Gastrocnemius medialis (tissue), 4 donors: ENCODE data around the gene GNAQ.

ENCODE experiments used
- CTCF ChIP-seq, 5 experiments: fragments of 450-650 bp in 3 of 5; fragments of 200-600 bp in 2 of 5; sonication (generic) in 2 of 5; IDR thresholded peaks in 4 of 5; conservative IDR thresholded peaks in 1 of 5; 1 replicate in 4 of 5; 2 replicates in 1 of 5; pipeline ENCODE4 v1.5.1; 2016 to 2019; ENCODE audit warnings: antibody characterized with exemption in 5 of 5, mild to moderate bottlenecking in 3 of 5, moderate library complexity in 3 of 5
- POLR2A ChIP-seq, 2 donors: fragments of 450-650 bp; IDR thresholded peaks; one replicate each; pipeline ENCODE4 v1.6.1; 2017; ENCODE audit warnings: antibody characterized with exemption in 2 of 2, mild to moderate bottlenecking in 2 of 2, moderate library complexity in 2 of 2

- TF ChIP-seq CTCF (IDR thresholded peaks at IDR 0.05 in 4 of 5, conservative IDR thresholded peaks at IDR 0.05 in 1 of 5) (no peak), POLR2A (IDR thresholded peaks at IDR 0.05) (no peak)
Measured at GRCh38 chr9:77756449-77756848, 275.2 kb downstream of the GNAQ start.
